Hematopoietic multipotent progenitor cell treated with erythropoietin and hydrocortisone succinate and interleukin-3 and kit ligand, for 15 days (in vitro differentiated cells): ENCODE measurements around the gene MFSD1.
A peak's percentile ranks its signal among the peaks of the same experiment; 100 is the strongest.
"Not testable (repeated sequence)": the region's sequence is repeated elsewhere in the genome, so short reads cannot be mapped to it uniquely, and the experiment has no call there.

Experiments used
- DNase-seq: peaks from one replicate; pipeline ENCODE4 v3.0.0-alpha.2; 2015; ENCODE audit warnings: low spot score

Gene MFSD1

DNA sequence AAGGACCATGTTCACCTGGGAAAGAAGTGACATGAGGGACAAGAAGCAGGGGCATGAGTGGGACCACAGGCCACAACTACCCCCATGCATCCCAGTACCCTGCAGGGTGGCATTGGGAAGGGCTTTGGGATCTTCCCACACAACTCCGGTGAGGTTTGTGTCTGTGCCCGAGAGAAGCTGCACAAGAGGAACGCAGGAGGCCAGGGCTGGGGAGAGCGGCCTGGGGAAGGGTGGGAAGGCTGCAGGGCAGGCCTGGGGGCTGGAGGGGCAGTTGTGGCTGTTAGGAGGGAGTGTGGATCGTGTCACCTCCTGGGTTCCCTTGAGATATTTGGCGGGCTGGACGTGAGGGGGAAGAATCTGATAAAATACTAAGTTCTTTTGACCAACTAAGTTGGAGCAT lies 25.3 kb upstream of the MFSD1 start:
- DNase-seq = no peak

DNA sequence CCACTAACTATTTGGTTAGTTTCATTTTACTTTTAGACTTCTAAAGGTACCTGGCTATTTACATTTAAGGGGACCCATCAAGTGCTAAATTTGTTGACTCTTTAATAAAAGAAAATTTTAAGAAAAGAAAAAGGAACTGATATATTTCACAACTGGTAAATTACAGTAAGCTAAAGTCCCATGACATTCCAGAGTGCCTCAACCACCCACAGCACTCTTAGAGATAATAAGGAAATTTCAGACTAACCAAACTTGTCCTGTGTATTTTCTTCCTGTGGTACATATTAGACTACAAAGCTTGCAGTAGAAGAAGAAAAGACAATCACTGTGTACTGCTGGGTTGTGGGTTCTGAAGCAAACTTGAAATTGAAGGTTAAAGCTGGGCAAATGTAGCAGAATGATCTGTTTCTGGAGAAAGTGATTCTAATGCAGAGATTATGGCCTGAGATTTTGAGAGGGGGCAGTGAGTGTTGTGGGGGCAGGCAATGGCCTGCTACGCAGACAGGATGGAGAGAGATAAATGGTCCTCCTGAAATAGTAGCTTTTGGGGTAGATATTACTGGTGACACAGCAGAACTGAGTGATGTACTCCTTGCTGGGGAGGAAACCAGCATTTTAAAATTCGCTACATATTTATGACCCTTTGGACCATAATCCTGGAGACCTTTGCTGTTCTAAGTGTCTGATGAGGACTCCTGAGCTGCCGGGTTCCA lies 24.5 kb upstream of the MFSD1 start:
- no peak for DNase-seq

- no peak for DNase-seq
These were observed 21.1 kb upstream of the MFSD1 start for GRCh38 chr3:158780766-158781165.

DNA sequence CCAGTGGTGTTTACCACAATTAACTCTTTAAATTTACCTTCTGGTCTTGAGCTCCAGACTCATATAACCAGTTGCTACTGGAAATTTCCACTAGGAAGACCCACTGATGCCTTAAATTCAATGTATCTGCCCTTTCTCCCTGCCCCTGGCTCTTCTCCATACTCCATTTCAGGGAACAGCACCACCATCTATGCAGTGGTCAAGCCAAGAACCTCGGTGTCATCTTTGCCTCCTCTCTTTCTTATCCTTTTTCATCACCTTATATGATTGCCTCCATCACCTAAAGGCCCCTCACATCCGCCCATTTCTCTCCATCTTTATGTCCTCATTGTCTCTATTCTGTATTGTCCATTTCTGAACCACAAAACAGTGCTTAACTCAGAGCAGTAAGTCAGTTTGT lies 20.7 kb upstream of the MFSD1 start:
- DNase-seq = no peak

- DNase-seq = no peak
These were observed 20.0 kb upstream of the MFSD1 start for GRCh38 chr3:158781849-158782248.

GRCh38 chr3:158782283-158782989 lies 19.4 kb upstream of the MFSD1 start:
- DNase-seq = no peak

DNA sequence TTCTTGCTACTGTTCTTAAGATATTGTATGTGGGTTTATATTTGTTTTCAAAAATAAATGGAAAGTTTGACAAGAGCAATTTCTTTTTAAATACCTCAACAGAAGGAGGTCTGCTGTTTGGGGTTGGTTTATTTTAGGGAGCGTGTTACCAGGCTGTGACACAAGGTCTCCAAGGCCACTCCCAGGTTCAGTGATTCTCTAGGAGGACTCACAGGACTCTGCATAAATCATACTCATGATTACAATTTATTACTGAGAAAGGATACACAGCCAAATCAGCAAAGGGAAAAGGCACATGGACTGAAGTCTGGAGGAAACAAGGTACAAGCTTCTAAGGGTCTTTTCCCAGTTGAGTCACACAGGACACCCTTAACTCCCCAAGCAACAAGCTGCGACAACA lies 18.8 kb upstream of the MFSD1 start:
- DNase-seq = no peak

GRCh38 chr3:158785972-158786371 lies 15.9 kb upstream of the MFSD1 start:
- DNase-seq = no peak

GRCh38 chr3:158788446-158788845 lies 13.4 kb upstream of the MFSD1 start:
- no peak for DNase-seq

DNA sequence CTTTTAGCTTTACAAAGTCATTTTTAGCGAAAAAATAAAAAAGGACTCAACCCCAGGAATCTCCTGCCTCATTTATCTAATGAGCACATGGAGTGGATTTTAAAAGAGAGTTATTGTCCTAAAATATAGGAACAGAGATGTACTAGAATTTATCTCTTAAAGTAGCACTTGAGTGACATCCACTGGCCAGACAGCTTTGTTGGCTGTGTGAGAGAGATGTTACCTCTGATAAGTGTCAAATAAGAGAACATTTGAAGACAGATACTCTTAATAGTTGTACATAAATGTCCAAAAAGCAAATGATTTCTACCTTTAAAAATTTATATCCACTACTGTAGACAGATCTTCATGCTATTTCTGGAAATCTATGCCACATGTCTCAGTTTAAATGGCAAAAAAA lies 12.3 kb upstream of the MFSD1 start:
- DNase-seq = peak; percentile 81

DNA sequence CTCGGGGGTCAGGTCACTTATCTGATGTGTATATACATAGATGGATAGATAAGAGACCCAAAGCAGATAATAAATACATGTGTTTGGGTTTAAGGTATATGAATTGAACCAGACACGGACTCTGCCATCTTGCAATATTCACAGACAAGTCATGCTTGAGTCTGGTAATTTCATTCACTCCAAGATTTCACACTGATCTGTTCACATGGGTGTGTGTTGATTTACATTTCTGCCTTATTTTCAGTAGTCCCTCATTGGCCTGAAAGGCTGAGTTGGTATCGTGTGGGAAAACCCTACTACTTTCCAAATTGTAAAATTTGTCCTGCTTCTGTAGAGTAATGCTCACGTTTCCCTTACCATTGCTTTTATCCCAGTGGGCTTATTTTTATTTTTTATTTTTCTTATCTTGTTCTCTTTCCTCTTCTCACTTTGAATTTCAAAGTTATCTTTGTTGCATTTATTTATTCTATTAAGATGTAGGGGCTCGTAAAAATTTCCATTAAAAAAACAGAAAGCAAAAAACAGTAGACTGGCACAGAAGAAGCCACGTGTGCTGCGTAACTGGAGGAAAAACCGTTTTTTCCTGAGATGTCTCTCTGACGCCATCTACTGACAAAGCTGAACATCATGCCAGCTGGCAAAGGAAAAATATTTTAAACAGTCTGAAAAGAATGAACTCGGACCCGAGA lies 10.8 kb upstream of the MFSD1 start:
- peak; percentile 87 for DNase-seq

DNA sequence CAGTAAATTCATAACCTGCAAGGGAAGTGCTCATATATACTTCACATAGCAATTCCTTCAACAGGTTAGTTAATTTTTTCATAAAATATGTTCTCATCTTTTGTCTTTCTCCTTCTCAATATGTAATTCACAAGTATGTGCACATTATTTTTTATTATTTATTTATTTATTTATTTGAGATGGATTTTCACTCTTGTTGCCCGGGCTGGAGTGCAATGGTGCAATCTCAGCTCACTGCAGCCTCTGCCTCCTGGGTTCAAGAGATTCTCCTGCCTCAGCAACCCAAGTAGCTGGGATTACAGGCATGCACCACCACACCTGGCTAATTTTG lies 10.3 kb upstream of the MFSD1 start:
- not testable (repeated sequence) for DNase-seq

GRCh38 chr3:158792709-158793108 lies 9.1 kb upstream of the MFSD1 start:
- DNase-seq = no peak

GRCh38 chr3:158794206-158794605 lies 7.6 kb upstream of the MFSD1 start:
- DNase-seq = no peak

DNA sequence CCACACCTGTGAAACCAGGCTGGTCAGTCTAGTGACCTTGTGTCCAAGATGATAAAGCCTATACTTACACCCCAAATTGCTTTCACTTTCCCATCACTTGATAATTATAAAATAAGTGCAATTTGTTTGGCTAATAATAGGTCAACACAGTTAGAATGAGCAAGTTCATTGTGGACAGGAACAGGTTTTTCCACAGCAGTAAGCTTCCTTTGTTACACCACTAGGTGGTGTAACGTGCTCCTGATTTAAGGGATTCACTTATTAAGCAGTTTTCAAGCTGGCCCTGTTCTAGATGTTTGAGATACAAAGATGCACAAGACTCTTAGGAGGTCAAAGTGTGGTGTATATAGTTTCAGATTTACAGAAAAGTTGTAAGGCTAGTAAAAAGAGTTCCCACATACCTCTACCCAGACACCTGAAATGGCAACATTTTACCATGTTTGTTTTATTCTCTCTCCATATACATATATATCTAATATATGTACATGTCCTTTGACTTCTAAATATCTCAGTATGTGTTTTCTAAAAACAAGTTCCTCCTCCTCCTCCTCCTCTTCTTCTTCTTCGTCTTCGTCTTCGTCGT lies 6.8 kb upstream of the MFSD1 start:
- peak; percentile 59 for DNase-seq

- DNase-seq = no peak
These were observed 653 bp upstream of the MFSD1 start for GRCh38 chr3:158801201-158801600.

DNA sequence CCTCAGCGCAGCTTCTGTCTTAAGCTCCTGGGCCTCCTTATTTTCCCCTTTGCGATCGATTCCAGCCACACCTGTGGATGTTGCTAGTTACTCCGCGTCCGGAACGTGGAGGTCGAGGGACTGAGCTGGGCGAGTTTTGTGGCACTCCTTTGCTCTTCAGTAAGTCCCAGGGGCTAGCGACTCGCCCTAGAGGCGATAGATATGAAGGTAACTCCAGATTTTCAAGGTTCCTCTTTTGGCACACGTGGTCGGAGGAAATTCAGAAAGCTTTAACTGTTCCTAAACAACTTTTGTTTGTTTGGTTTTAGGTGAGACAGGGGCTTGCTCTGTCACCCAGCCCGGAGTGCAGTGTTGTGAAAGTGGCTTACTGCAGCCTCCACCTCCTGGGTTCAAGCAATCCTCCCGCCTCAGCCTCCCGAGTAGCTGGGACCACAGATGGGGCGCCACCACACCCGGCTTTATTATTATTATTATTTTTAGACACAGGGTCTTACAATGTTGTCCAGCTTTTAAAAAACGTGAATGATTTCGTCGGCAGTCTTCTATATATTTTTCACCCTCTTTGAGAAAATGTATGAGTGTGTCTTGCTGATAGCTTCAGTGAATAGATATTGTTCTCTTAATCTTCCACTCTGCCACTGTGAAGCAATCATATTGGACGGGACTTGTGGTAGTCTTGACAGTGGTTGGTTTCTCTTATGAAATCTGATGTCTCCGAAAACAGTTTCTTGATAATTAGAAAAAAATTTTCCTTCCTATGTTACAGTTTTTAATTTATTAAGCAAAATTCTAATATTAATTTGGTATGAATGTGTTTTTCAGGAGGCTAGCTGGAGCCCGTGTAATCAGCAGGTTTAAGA lies 785 bp downstream of the MFSD1 start:
- peak; percentile 47 for DNase-seq

GRCh38 chr3:158804441-158804840 lies 2.6 kb downstream of the MFSD1 start:
- DNase-seq = no peak

DNA sequence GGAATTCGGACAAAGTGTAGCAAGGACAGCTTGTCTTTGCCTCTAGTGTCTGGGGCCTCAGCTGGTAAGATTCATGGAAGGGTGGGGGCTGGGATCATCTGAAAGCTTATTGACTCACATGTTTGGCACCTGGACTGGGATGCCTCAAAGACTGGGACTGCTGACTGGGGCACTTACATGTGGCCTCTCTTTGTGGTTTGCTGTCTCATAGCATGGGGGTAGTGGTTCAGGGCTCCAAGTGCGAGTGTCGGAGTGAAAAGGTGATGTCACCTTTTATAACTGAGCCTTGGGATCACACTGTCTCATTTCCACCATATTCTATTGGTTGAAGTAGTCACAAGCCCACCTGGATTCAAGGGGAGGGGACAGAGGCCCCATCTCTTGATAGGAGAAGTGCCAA lies 6.8 kb downstream of the MFSD1 start:
- no peak for DNase-seq

- DNase-seq = no peak
These were observed 7.8 kb downstream of the MFSD1 start for GRCh38 chr3:158809642-158810041.

GRCh38 chr3:158810823-158811724 lies 9.2 kb downstream of the MFSD1 start:
- DNase-seq = no peak
